ENCODE data around the gene RRP9. TPM values are rescaled to one million over a fixed set of nuclear protein-coding genes. Genes with fewer than 3 reads are reported as not detected.

The RRP9 gene
- total and polyA plus RNA-seq, 2 donors (not counting 3 experiments of a cell fraction or from before 2014, with no cell fraction given), result 26.0 to 30.1 TPM

DNA sequence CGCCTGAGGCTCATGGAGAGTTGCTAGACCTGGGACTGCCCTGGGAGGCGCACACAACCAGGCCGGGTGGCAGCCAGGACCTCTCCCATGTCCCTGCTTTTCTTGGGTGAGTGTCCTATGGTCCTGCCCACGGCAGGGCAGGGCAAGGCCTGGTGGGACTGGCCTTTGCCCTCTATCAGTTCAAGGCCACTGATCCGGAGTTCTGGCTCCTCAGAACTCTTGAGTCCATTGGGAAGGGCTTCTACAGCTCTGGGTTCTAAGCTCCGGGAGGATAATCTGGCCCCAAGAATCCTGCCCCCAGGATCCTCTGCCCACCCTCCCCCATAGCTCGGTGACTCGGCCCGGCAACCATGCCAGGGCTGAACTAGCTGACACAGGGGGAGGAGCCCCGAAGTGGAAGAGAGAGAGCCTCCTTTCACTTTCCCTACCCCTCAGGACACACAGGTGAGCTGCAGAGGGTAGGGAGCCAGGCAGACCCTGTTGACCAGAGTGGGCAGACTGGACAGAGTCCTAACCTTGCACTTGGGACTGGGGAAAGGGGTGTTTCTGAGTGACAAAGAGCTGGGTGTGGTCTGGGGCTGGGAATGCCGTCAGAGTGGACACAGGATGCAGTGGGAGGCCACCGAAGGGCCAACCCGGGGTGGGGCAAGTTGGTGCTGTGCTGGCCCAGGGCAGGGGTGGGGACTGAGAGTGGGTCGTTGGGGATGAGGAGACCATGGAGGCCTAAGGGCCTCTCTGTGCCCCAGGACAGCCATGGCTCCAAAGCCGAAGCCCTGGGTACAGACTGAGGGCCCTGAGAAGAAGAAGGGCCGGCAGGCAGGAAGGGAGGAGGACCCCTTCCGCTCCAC lies 1.1 kb upstream of the RRP9 start:
- intact Hi-C loops (cut with micrococcal nuclease), result loop anchor here (1.0 to 10.0 kb wide), 10 partner anchors 13 to 558 kb away; partner anchors contain the start of genes ABHD14B, ACY1, DCAF1 and MANF
- Histone ChIP-seq H3K9me1 (replicated peaks; ENCODE audit: control insufficient read depth, extremely low read depth, insufficient read depth, low read length) (no peaks in the 10 kb centered on the region), H2AFZ (ENCODE audit: low read depth, low read length) (peak overlapping the region; percentile 89), H3K36me3 (ENCODE audit: control insufficient read depth in 2 of 2, extremely low read depth in 1 of 2, insufficient read depth in 2 of 2, low read length in 2 of 2) (peaks cover 0 to 4% of the 10 kb centered on the region in 2 experiments), H3K27me3 (ENCODE audit: control insufficient read depth in 2 of 2, insufficient read depth in 2 of 2, low read length in 2 of 2) (no peaks in the 10 kb centered on the region), H3K4me1 (ENCODE audit: control insufficient read depth, extremely low read depth, insufficient read depth, low read length) (peaks cover 21% of the 10 kb centered on the region), H3K79me2 (ENCODE audit: control insufficient read depth, insufficient read depth, low read length) (peaks cover 16% of the 10 kb centered on the region), H3K9me3 (replicated peaks; ENCODE audit: control insufficient read depth, insufficient read depth, low read length) (no peaks in the 10 kb centered on the region), H3K4me2 (ENCODE audit: insufficient read depth, low read length) (peak overlapping the region; percentile 63), H3K9ac (replicated peaks; ENCODE audit: extremely low read depth, insufficient read depth, low read length) (peak overlapping the region; percentile 78), H3K4me3 (replicated peaks in 1 of 3; ENCODE audit: insufficient read depth in 1 of 3, low read depth in 1 of 3, low read length in 3 of 3) (peak overlapping the region in 2 of 3 experiments; percentile 39 to 40), H3K27ac (ENCODE audit: insufficient read depth, low read depth, low read length) (peak overlapping the region; percentile 80), H4K20me1 (replicated peaks; ENCODE audit: control insufficient read depth, extremely low read depth, insufficient read depth, low read length) (no peaks in the 10 kb centered on the region)
- POLR2A ChIA-PET, result interaction anchor here (0.6 to 2.1 kb wide), 4 partner anchors 11 to 53 kb away, joined by 3 to 6 read pairs (median 4); partner anchors contain the start of genes ABHD14B and RPL29
- TF ChIP-seq GATA2 (IDR thresholded peaks at IDR 0.05; ENCODE audit: insufficient read depth, insufficient read length, low read depth, low read length) (no peak), EZH2 (IDR thresholded peaks at IDR 0.05; ENCODE audit: borderline replicate concordance, low read depth, low read length, severe bottlenecking) (no peak), FOS (IDR thresholded peaks at IDR 0.05; ENCODE audit: borderline replicate concordance, insufficient read depth, low read length) (no peak), MYC (IDR thresholded peaks at IDR 0.05; ENCODE audit: low read depth, low read length) (no peak), POLR2A (IDR thresholded peaks at IDR 0.05; ENCODE audit: low read depth, low read length) (no peak), JUN (IDR thresholded peaks at IDR 0.05; ENCODE audit: borderline replicate concordance, insufficient read depth, insufficient read length, low read depth) (no peak), POLR2AphosphoS5 (IDR thresholded peaks at IDR 0.05; ENCODE audit: insufficient read depth, low read depth, low read length) (no peak)
- TF ChIP-seq, protein P1, sequence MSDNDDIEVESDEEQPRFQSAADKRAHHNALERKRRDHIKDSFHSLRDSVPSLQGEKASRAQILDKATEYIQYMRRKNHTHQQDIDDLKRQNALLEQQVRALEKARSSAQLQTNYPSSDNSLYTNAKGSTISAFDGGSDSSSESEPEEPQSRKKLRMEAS (IDR thresholded peaks at IDR 0.05; ENCODE audit: insufficient read depth, insufficient read length), result no peak
- TF ChIP-seq, protein P2, sequence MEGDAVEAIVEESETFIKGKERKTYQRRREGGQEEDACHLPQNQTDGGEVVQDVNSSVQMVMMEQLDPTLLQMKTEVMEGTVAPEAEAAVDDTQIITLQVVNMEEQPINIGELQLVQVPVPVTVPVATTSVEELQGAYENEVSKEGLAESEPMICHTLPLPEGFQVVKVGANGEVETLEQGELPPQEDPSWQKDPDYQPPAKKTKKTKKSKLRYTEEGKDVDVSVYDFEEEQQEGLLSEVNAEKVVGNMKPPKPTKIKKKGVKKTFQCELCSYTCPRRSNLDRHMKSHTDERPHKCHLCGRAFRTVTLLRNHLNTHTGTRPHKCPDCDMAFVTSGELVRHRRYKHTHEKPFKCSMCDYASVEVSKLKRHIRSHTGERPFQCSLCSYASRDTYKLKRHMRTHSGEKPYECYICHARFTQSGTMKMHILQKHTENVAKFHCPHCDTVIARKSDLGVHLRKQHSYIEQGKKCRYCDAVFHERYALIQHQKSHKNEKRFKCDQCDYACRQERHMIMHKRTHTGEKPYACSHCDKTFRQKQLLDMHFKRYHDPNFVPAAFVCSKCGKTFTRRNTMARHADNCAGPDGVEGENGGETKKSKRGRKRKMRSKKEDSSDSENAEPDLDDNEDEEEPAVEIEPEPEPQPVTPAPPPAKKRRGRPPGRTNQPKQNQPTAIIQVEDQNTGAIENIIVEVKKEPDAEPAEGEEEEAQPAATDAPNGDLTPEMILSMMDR (IDR thresholded peaks at IDR 0.05; ENCODE audit: extremely low read depth in 1 of 2, insufficient read depth in 1 of 2, low read depth in 1 of 2, low read length in 2 of 2), result no peak
- CTCF ChIA-PET, result interaction anchor here (0.7 to 2.8 kb wide), 10 partner anchors 10 to 202 kb away, joined by 3 to 46 read pairs (median 4); partner anchors contain the start of genes ABHD14A, ABHD14B, DUSP7 and RPL29
- DNase-seq (ENCODE audit: low read depth, low spot score) (peak; percentile 23), FAIRE-seq (peak; percentile 38)
- dilution Hi-C loops (cut with MboI; ENCODE audit: extremely low pct_ligation_motif_present, low sequenced_read_pairs), result no loop called here
- BruUV-seq (replicated peaks), result TSS peak; percentile 90

Measured in endothelial cell of umbilical vein (primary cell).